Liver (tissue), 9 donors: ENCODE data around the gene FGF1. TPM values are rescaled to one million over a fixed set of nuclear protein-coding genes. Genes with fewer than 3 reads are reported as not detected.

ENCODE experiments used
- DNase-seq: peaks from one replicate; pipeline ENCODE4 v3.0.0-alpha.2; 2017; ENCODE audit warnings: low spot score
- H3K27ac ChIP-seq, 2 donors: one replicate each; pipeline ENCODE4 v1.7.0; 2013; ENCODE audit warnings: inconsistent platforms in 2 of 2, low read length in 2 of 2, control low read depth in 1 of 2, low read depth in 1 of 2, mild to moderate bottlenecking in 1 of 2
- H3K27me3 ChIP-seq, 4 donors: one replicate each; pipeline versions ENCODE4 v1.6.1 to v1.7.0; 2013; ENCODE audit warnings: low read length in 3 of 4, inconsistent platforms in 1 of 4, mild to moderate bottlenecking in 1 of 4, moderate library complexity in 1 of 4; ENCODE audit not compliant: control insufficient read depth in 4 of 4, insufficient read depth in 4 of 4
- H3K36me3 ChIP-seq, 4 donors: one replicate each; pipeline versions ENCODE4 v1.6.1 to v1.7.0; 2013; ENCODE audit warnings: low read length in 3 of 4, mild to moderate bottlenecking in 3 of 4, low read depth in 1 of 4, moderate library complexity in 1 of 4; ENCODE audit not compliant: control insufficient read depth in 4 of 4, insufficient read depth in 3 of 4
- H3K4me1 ChIP-seq, 4 donors: one replicate each; pipeline versions ENCODE4 v1.6.1 to v1.7.0; 2013; ENCODE audit warnings: low read length in 3 of 4, mild to moderate bottlenecking in 3 of 4, moderate library complexity in 1 of 4; ENCODE audit not compliant: control insufficient read depth in 4 of 4, insufficient read depth in 4 of 4
- H3K4me3 ChIP-seq, 3 donors: one replicate each; pipeline versions ENCODE4 v1.6.1 to v1.7.0; 2013; ENCODE audit warnings: low read length in 3 of 3, control low read depth in 1 of 3, low read depth in 1 of 3, mild to moderate bottlenecking in 1 of 3
- H3K9ac ChIP-seq, 2 donors: one replicate each; pipeline ENCODE4 v1.7.0; 2013; ENCODE audit warnings: low read length in 2 of 2, mild to moderate bottlenecking in 2 of 2, moderate library complexity in 2 of 2, control low read depth in 1 of 2, low read depth in 1 of 2
- H3K9me3 ChIP-seq, 4 donors: one replicate each; pipeline versions ENCODE4 v1.6.1 to v1.7.0; 2013; ENCODE audit warnings: low read length in 3 of 4; ENCODE audit not compliant: control insufficient read depth in 4 of 4
- ATF3 ChIP-seq: IDR thresholded peaks from 2 replicates; pipeline ENCODE4 v1.6.1; 2016; ENCODE audit warnings: antibody characterized with exemption
- EGR1 ChIP-seq, 2 donors: IDR thresholded peaks; 2 replicates each; pipeline ENCODE4 v1.6.1; 2016 to 2018; ENCODE audit warnings: antibody characterized with exemption in 2 of 2, low read depth in 2 of 2
- FOXA1 ChIP-seq: IDR thresholded peaks from 2 replicates; pipeline ENCODE4 v1.6.1; 2016; ENCODE audit warnings: antibody characterized with exemption
- FOXA2 ChIP-seq: IDR thresholded peaks from 2 replicates; pipeline ENCODE4 v1.6.1; 2016; ENCODE audit warnings: antibody characterized with exemption
- GABPA ChIP-seq, 2 donors: IDR thresholded peaks in 1 of 2; conservative IDR thresholded peaks in 1 of 2; 2 replicates each; pipeline ENCODE4 v1.6.1; 2016; ENCODE audit warnings: antibody characterized with exemption in 2 of 2, mild to moderate bottlenecking in 1 of 2, moderate library complexity in 1 of 2
- HNF4A ChIP-seq, 2 donors: conservative IDR thresholded peaks; 2 replicates each; pipeline ENCODE4 v1.6.1; 2016; ENCODE audit warnings: antibody characterized with exemption in 2 of 2, mild to moderate bottlenecking in 2 of 2
- HNF4G ChIP-seq: IDR thresholded peaks from 2 replicates; pipeline ENCODE4 v1.6.1; 2016; ENCODE audit warnings: antibody characterized with exemption
- JUND ChIP-seq, 2 donors: IDR thresholded peaks; 2 replicates each; pipeline ENCODE4 v1.6.1; 2016; ENCODE audit warnings: antibody characterized with exemption in 2 of 2
- RAD21 ChIP-seq, 2 donors: IDR thresholded peaks; 2 replicates each; pipeline ENCODE4 v1.6.1; 2016; ENCODE audit warnings: antibody characterized with exemption in 2 of 2, mild to moderate bottlenecking in 2 of 2
- REST ChIP-seq: IDR thresholded peaks from 2 replicates; pipeline ENCODE4 v1.6.1; 2016; ENCODE audit warnings: antibody characterized with exemption, mild to moderate bottlenecking
- RXRA ChIP-seq, 2 donors: IDR thresholded peaks; 2 replicates each; pipeline ENCODE4 v1.6.1; 2017 to 2018; ENCODE audit warnings: antibody characterized with exemption in 2 of 2, mild to moderate bottlenecking in 1 of 2
- SP1 ChIP-seq: IDR thresholded peaks from 2 replicates; pipeline ENCODE4 v1.6.1; 2018; ENCODE audit warnings: antibody characterized with exemption, mild to moderate bottlenecking
- TAF1 ChIP-seq: conservative IDR thresholded peaks from 2 replicates; pipeline ENCODE4 v1.6.1; 2016; ENCODE audit warnings: antibody characterized with exemption, mild to moderate bottlenecking
- WGBS: extraction: QIAGEN DNeasy Blood & Tissue Kit; methylation state at CpG from one replicate; pipeline ENCODE4 v1.1.7; 2013; 5-methylcytosine and 5-hydroxymethylcytosine counted together
- polyA plus RNA-seq, 2 donors: library from polyadenylated mRNA; stranded (reverse) in 1 of 2; unstranded in 1 of 2; fragments of 200-250 nt in 1 of 2; fragments of >200 nt in 1 of 2; fragmentation: Nextera tagmentation in 1 of 2; extraction: Ambion mirVana in 1 of 2; gene quantifications; one replicate each; pipeline versions ENCODE4 v1.2.1 to v1.2.3, GENCODE V29; 2013 to 2015
- total RNA-seq, 2 donors: library from RNA; depleted of rRNA; stranded (reverse); fragments of >200 nt; gene quantifications; one replicate each; pipeline ENCODE4 v1.2.3, GENCODE V29; 2014
- TF ChIP-seq, protein P1 (sequence below): IDR thresholded peaks from 2 replicates; pipeline ENCODE4 v1.6.1; 2016; ENCODE audit warnings: antibody characterized with exemption
- TF ChIP-seq, protein P2 (sequence below): fragments of 150-350 bp; IDR thresholded peaks from 2 replicates; pipeline ENCODE4 v1.5.1; 2017; ENCODE audit warnings: improper control_type of control experiment, low read depth, low read length; ENCODE audit not compliant: missing input control
- TF ChIP-seq, protein P3 (sequence below): IDR thresholded peaks from 2 replicates; pipeline ENCODE4 v1.6.1; 2016; ENCODE audit warnings: antibody characterized with exemption
- donor health status: healthy.
- donor health status: healthy.
- donor health status: healthy.
- donor health status: healthy.
- donor health status: healthy.

FGF1 gene
- total and polyA plus RNA-seq, 4 donors, result 0.05 to 0.25 (median 0.16) TPM

- Histone ChIP-seq H3K4me1 (no peaks in the 10 kb centered on the region), H3K9ac (no peak overlapping the region), H3K9me3 (no peaks in the 10 kb centered on the region), H3K4me3 (no peak overlapping the region), H3K27me3 (peaks cover 0 to 2% (median 0%) of the 10 kb centered on the region in 4 donors), H3K36me3 (no peaks in the 10 kb centered on the region), H3K27ac (no peak overlapping the region)
- DNase-seq, result no peak
- WGBS, result 78% methylated on average over 4 of the region's 4 CpGs
- no peak for TF ChIP-seq RXRA (IDR thresholded peaks at IDR 0.05)
- TF ChIP-seq, protein P1, sequence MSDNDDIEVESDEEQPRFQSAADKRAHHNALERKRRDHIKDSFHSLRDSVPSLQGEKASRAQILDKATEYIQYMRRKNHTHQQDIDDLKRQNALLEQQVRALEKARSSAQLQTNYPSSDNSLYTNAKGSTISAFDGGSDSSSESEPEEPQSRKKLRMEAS, result no peak
- TF ChIP-seq EGR1 (IDR thresholded peaks at IDR 0.05; ENCODE audit: low read depth in 2 of 2), result no peak
- no peak for TF ChIP-seq SP1
- TF ChIP-seq FOXA1, result no peak
- TF ChIP-seq FOXA2, result no peak
- no peak for TF ChIP-seq GABPA (IDR thresholded peaks at IDR 0.05 in 1 of 2, conservative IDR thresholded peaks at IDR 0.05 in 1 of 2)
- TF ChIP-seq JUND (IDR thresholded peaks at IDR 0.05), result no peak
- TF ChIP-seq HNF4G, result no peak
- TF ChIP-seq, protein P2, sequence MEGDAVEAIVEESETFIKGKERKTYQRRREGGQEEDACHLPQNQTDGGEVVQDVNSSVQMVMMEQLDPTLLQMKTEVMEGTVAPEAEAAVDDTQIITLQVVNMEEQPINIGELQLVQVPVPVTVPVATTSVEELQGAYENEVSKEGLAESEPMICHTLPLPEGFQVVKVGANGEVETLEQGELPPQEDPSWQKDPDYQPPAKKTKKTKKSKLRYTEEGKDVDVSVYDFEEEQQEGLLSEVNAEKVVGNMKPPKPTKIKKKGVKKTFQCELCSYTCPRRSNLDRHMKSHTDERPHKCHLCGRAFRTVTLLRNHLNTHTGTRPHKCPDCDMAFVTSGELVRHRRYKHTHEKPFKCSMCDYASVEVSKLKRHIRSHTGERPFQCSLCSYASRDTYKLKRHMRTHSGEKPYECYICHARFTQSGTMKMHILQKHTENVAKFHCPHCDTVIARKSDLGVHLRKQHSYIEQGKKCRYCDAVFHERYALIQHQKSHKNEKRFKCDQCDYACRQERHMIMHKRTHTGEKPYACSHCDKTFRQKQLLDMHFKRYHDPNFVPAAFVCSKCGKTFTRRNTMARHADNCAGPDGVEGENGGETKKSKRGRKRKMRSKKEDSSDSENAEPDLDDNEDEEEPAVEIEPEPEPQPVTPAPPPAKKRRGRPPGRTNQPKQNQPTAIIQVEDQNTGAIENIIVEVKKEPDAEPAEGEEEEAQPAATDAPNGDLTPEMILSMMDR, result no peak
- no peak for TF ChIP-seq RAD21 (IDR thresholded peaks at IDR 0.05)
- no peak for TF ChIP-seq TAF1
- TF ChIP-seq, protein P3, sequence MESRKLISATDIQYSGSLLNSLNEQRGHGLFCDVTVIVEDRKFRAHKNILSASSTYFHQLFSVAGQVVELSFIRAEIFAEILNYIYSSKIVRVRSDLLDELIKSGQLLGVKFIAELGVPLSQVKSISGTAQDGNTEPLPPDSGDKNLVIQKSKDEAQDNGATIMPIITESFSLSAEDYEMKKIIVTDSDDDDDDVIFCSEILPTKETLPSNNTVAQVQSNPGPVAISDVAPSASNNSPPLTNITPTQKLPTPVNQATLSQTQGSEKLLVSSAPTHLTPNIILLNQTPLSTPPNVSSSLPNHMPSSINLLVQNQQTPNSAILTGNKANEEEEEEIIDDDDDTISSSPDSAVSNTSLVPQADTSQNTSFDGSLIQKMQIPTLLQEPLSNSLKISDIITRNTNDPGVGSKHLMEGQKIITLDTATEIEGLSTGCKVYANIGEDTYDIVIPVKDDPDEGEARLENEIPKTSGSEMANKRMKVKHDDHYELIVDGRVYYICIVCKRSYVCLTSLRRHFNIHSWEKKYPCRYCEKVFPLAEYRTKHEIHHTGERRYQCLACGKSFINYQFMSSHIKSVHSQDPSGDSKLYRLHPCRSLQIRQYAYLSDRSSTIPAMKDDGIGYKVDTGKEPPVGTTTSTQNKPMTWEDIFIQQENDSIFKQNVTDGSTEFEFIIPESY, result no peak
- TF ChIP-seq HNF4A (conservative IDR thresholded peaks at IDR 0.05), result no peak
- TF ChIP-seq ATF3, result no peak
- no peak for TF ChIP-seq REST
These were observed 99.3 kb downstream of the FGF1 start for GRCh38 chr5:142586552-142586951.

DNA sequence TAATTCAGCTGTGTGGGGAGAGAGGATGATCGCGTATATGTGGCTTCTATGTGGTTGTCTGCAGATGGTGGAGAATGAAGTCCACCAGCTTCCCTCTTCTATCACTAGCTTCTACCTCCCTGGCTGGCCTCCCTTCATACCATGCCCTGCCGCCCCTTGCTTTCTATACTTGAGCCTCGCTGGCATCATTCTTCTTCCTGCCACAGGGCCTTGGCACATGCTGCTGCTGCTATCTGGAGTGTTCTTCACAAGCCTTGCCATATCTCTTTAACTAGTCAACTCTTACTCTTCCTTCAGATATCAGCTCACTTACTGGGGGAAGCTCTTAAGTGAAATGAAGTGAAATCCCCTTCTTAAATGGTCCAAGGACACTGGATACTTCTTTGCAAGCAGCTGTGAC is 100.4 kb downstream of the FGF1 start:
- no peak overlapping the region for H3K27ac ChIP-seq
- no peak overlapping the region for H3K4me3 ChIP-seq
- H3K9ac ChIP-seq, result no peak overlapping the region
- no peaks in the 10 kb centered on the region for H3K36me3 ChIP-seq
- DNase-seq, result no peak
- 96% methylated on average over 4 of the region's 4 CpGs for WGBS
- H3K4me1 ChIP-seq, result no peaks in the 10 kb centered on the region
- no peaks in the 10 kb centered on the region for H3K9me3 ChIP-seq
- peaks cover 0 to 2% (median 0%) of the 10 kb centered on the region in 4 donors for H3K27me3 ChIP-seq
- no peak for TF ChIP-seq TAF1
- TF ChIP-seq, protein P3, result no peak
- TF ChIP-seq ATF3, result no peak
- TF ChIP-seq REST, result no peak
- TF ChIP-seq GABPA (IDR thresholded peaks at IDR 0.05 in 1 of 2, conservative IDR thresholded peaks at IDR 0.05 in 1 of 2), result no peak
- no peak for TF ChIP-seq RXRA (IDR thresholded peaks at IDR 0.05)
- no peak for TF ChIP-seq EGR1 (IDR thresholded peaks at IDR 0.05; ENCODE audit: low read depth in 2 of 2)
- no peak for TF ChIP-seq FOXA1
- no peak for TF ChIP-seq HNF4A (conservative IDR thresholded peaks at IDR 0.05)
- TF ChIP-seq, protein P1, result no peak
- no peak for TF ChIP-seq HNF4G
